GM23248 (cell line): ENCODE measurements around the gene ZNF81. TPM values are rescaled to one million over a fixed set of nuclear protein-coding genes. Genes with fewer than 3 reads are reported as not detected.
A peak's percentile ranks its signal among the peaks of the same experiment; 100 is the strongest.

Experiments used
- DNase-seq: peaks from one replicate; pipeline ENCODE4 v3.0.0-alpha.2; 2015
- H2AFZ ChIP-seq: fragments of 200-600 bp; sonication (generic); 2 replicates; pipeline ENCODE4 v1.6.1; 2016; ENCODE audit warnings: antibody characterized with exemption
- H3F3A ChIP-seq: fragments of 200-600 bp; sonication (generic); 2 replicates; pipeline ENCODE4 v1.6.1; 2016; ENCODE audit warnings: mild to moderate bottlenecking, antibody characterized with exemption, mixed run types; ENCODE audit not compliant: insufficient read depth
- H3K27ac ChIP-seq: fragments of 200-600 bp; sonication (generic); 2 replicates; pipeline ENCODE4 v1.5.1; 2016; ENCODE audit warnings: mild to moderate bottlenecking
- H3K27me3 ChIP-seq: fragments of 200-600 bp; sonication (generic); replicated peaks from 2 replicates; pipeline ENCODE4 v1.6.1; 2016; ENCODE audit warnings: mild to moderate bottlenecking; ENCODE audit not compliant: insufficient read depth
- H3K36me3 ChIP-seq: fragments of 200-600 bp; sonication (generic); 2 replicates; pipeline ENCODE4 v1.6.1; 2016; ENCODE audit warnings: low read depth, mild to moderate bottlenecking
- H3K4me1 ChIP-seq: fragments of 200-600 bp; sonication (generic); 2 replicates; pipeline ENCODE4 v1.6.1; 2016; ENCODE audit warnings: mild to moderate bottlenecking; ENCODE audit not compliant: insufficient read depth
- H3K4me2 ChIP-seq: fragments of 200-600 bp; sonication (generic); one replicate; pipeline ENCODE4 v1.6.1; 2016; ENCODE audit warnings: mild to moderate bottlenecking; ENCODE audit not compliant: unreplicated experiment
- H3K4me3 ChIP-seq: fragments of 200-600 bp; sonication (generic); 2 replicates; pipeline ENCODE4 v1.5.1; 2016; ENCODE audit warnings: mild to moderate bottlenecking
- H3K79me2 ChIP-seq: fragments of 200-600 bp; sonication (generic); 2 replicates; pipeline ENCODE4 v1.6.1; 2016; ENCODE audit warnings: mild to moderate bottlenecking; ENCODE audit not compliant: insufficient read depth
- H3K9ac ChIP-seq: fragments of 200-600 bp; sonication (generic); 2 replicates; pipeline ENCODE4 v1.6.1; 2016; ENCODE audit warnings: mild to moderate bottlenecking
- H3K9me2 ChIP-seq: fragments of 200-600 bp; sonication (generic); 2 replicates; pipeline ENCODE4 v1.6.1; 2016; ENCODE audit warnings: mixed run types, mild to moderate bottlenecking, moderate library complexity; ENCODE audit not compliant: insufficient read depth
- H3K9me3 ChIP-seq: fragments of 200-600 bp; sonication (generic); one replicate; pipeline ENCODE4 v1.6.1; 2017; ENCODE audit warnings: low read depth
- H4K20me1 ChIP-seq: fragments of 200-600 bp; sonication (generic); 2 replicates; pipeline ENCODE4 v1.6.0; 2016; ENCODE audit not compliant: insufficient read depth
- EZH2 ChIP-seq: fragments of 200-600 bp; sonication (generic); IDR thresholded peaks from 2 replicates; pipeline ENCODE4 v1.6.1; 2018; ENCODE audit warnings: antibody characterized with exemption, mild to moderate bottlenecking; ENCODE audit not compliant: insufficient read depth, poor library complexity, severe bottlenecking
- EZH2phosphoT487 ChIP-seq: fragments of 200-600 bp; sonication (generic); IDR thresholded peaks from 2 replicates; pipeline ENCODE4 v1.6.1; 2018; ENCODE audit warnings: antibody characterized with exemption, moderate library complexity, mild to moderate bottlenecking, low read depth; ENCODE audit not compliant: insufficient read depth
- WGBS, 2 experiments: methylation state at CpG; one replicate each; pipeline ENCODE4 v1.1.6; 2015 to 2017; ENCODE audit warnings: low lambda C conversion rate in 2 of 2, low coverage in 1 of 2; ENCODE audit errors: missing lambda C conversion rate in 2 of 2; 5-methylcytosine and 5-hydroxymethylcytosine counted together
- in situ Hi-C: fragments of 300-500 bp; cut with MboI; formaldehyde crosslinking; loops from 2 replicates; pipeline ENCODE4 v1.15.0; 2020
- polyA plus RNA-seq: library from polyadenylated mRNA; unstranded; fragments of >200 nt; fragmentation: Nextera tagmentation; extraction: Ambion mirVana; gene quantifications from 2 replicates; pipeline ENCODE4 v1.2.1, GENCODE V29; 2016
- total RNA-seq: library from RNA; depleted of rRNA; stranded (reverse); fragments of >200 nt; shearing (Covaris generic); gene quantifications from 2 replicates; pipeline ENCODE4 v1.2.3, GENCODE V29; 2014; rRNA removed

ZNF81 gene
- total RNA-seq = 2.1 and 3.5 TPM in 2 replicates
- polyA plus RNA-seq = 2.5 and 5.4 TPM in 2 replicates

DNA sequence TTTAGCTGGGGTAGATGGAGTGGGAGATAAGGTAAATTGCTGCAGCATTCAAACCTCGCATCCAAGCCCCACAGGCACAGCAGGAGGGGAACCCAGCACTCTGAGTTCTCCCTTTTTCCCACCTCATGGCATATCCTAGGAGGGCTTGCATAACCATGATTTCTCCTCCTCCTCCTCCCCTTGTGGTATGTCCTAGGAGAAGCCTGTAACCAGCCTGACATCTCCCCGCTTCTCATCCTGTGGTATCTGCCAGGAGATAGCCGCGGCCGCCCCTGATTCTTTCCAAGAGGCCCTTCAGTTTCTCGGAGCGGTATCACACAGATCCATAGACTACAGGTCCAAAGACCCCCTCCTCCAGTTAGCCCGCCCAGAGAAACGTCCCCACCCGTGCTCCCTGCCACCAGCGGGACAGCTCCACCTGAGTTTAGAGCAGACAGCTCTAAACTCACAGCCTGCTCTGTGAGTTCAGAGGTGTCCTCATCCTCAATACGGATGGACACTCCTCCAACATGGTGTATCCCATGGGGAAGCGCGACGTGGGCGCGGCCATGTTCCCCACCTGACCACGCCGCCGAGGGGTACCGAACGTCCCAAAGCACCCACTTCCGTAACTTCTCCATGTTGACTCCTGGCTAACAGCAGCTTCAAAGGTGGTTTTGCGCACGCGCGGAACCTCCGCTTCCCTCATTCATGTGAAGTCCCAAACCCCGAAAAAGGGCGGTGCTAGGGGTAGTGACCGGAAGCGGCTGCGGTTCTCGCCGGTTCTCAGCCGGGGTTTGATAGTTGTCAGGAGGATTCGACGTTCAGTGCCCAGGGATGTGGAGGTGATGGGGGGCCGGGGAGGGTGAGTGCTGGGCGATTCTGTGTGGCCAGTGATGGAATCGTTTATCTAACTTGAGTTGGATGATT, at the start of gene ZNF81:
Gene ZNF81 (plus strand): TSS at position 739 of the 909 bp plus-strand sequence. CDS start 9,366 bp downstream, outside the sequence.
- Histone ChIP-seq H2AFZ (peak within 1 kb of the TSS; percentile 94), H3K4me3 (peak within 1 kb of the TSS; percentile 90), H3K9me2 (no peaks in the 10 kb centered on the region), H3K4me1 (0 out of 2 replicates have a peak, but pooled peaks cover 9% of the 10 kb centered on the region), H4K20me1 (no peaks in the 10 kb centered on the region), H3F3A (no peaks in the 10 kb centered on the region), H3K27ac (peak within 1 kb of the TSS; percentile 76), H3K4me2 (peak within 1 kb of the TSS; percentile 80), H3K9me3 (no peaks in the 10 kb centered on the region), H3K9ac (peak within 1 kb of the TSS; percentile 93), H3K27me3 (no peaks in the 10 kb centered on the region), H3K36me3 (no peaks in the 10 kb centered on the region), H3K79me2 (peaks cover 33% of the 10 kb centered on the region)
- TF ChIP-seq EZH2phosphoT487 (no peak), EZH2 (no peak)
- 0 to 3% methylated on average over 25 to 41 of the region's 41 CpGs for WGBS, 2 experiments
- in situ Hi-C loops = no loop called here
- peak; percentile 93 for DNase-seq

DNA sequence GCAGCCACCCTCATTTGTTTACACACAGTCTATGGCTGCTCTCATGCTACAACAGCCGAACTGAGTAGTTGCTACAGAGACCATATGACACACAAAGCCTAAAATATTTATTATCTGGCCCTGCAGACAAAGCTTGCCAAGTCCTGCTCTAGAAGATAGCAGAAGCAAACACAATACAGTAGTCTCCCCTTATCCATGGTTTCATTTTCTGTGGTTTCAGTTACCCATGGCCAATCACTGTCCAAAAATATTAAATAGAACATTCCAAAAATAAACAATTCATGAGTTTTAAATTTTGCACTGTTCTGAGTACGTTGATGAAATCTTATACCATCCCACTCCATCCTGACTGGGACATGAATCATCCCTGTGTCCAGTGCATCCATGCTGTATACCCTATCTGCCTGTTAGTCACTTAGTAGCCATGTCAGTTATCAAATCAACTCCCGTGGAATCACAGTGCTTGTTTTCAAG, 40.2 kb upstream of the ZNF81 start:
- 0 to 8% methylated on average over 3 of the region's 3 CpGs for WGBS, 2 experiments
- Histone ChIP-seq H2AFZ (peak overlapping the region; percentile 60), H3K36me3 (no peaks in the 10 kb centered on the region), H3K27me3 (no peaks in the 10 kb centered on the region), H3K79me2 (no peaks in the 10 kb centered on the region), H3K9me2 (no peaks in the 10 kb centered on the region), H3K4me3 (peak overlapping the region; percentile 47), H3K9me3 (no peaks in the 10 kb centered on the region), H3F3A (peaks cover 9% of the 10 kb centered on the region; the same call in 1 of the 2 replicates), H4K20me1 (no peaks in the 10 kb centered on the region), H3K4me1 (peaks cover 11% of the 10 kb centered on the region), H3K9ac (peak overlapping the region; percentile 33), H3K4me2 (peak overlapping the region; percentile 49), H3K27ac (peak overlapping the region; percentile 81)
- TF ChIP-seq EZH2phosphoT487 (no peak), EZH2 (no peak)
- in situ Hi-C loops = no loop called here
- DNase-seq = peak; percentile 72

DNA sequence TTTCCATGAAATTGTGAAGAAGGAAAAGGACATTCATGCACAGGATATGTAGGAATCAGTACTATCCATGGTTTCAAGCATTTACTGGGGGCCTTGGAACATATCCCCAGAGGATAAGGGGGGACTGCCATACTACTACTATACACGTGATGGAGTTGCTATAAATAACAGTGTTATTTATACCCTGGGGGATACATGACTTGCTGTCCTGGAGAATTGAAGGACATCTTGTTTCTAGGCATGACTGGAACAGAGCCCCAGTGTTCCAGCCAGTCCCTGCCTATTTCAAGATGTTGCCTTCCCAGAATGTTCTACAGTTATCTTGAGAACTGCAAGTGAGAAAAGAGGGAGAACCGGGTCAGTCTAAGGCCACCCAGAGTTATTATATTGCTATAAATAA, 39.6 kb upstream of the ZNF81 start:
- no peaks in the 10 kb centered on the region for H3K27me3 ChIP-seq
- 50 to 63% methylated on average over 2 of the region's 2 CpGs for WGBS, 2 experiments
- no peaks in the 10 kb centered on the region for H3K79me2 ChIP-seq
- H2AFZ ChIP-seq = peak overlapping the region; percentile 60
- peaks cover 11% of the 10 kb centered on the region for H3K4me1 ChIP-seq
- in situ Hi-C loops = no loop called here
- no peak for DNase-seq
- H3K9me3 ChIP-seq = no peaks in the 10 kb centered on the region
- H3K9ac ChIP-seq = 0 out of 2 replicates have a peak overlapping the region, but pooled peaks have one; percentile 33
- TF ChIP-seq EZH2phosphoT487 (no peak), EZH2 (no peak)
- H3K4me3 ChIP-seq = peak overlapping the region; percentile 47
- no peaks in the 10 kb centered on the region for H4K20me1 ChIP-seq
- H3K9me2 ChIP-seq = no peaks in the 10 kb centered on the region
- peak overlapping the region; percentile 81 for H3K27ac ChIP-seq
- peak overlapping the region; percentile 49 for H3K4me2 ChIP-seq
- H3F3A ChIP-seq = peaks cover 9% of the 10 kb centered on the region; the same call in 1 of the 2 replicates
- no peaks in the 10 kb centered on the region for H3K36me3 ChIP-seq

DNA sequence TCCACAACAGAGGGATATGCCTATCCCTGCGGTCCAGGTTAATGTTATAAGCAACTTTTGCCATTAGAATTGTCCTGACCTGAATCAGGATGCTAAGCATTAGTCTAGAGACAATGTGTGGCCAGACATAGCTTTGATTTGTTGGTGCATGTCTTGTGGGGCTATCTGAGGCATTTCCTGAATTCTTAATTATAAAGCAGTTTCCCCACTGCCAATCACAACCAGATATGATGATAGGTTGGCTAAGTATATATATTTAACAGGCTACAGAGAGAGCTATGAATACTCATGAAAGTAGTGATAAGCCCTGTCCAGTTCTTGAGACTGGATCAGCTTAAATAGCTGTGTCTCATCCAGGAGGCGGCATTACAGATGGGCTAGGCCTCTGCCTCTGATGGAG, 37.8 kb upstream of the ZNF81 start:
- peaks cover 9% of the 10 kb centered on the region; the same call in 1 of the 2 replicates for H3F3A ChIP-seq
- no peaks in the 10 kb centered on the region for H3K79me2 ChIP-seq
- no peak overlapping the region for H3K4me2 ChIP-seq
- H4K20me1 ChIP-seq = no peaks in the 10 kb centered on the region
- 85 to 86% methylated on average over 2 of the region's 2 CpGs for WGBS, 2 experiments
- H2AFZ ChIP-seq = no peak overlapping the region
- H3K4me3 ChIP-seq = no peak overlapping the region
- H3K9ac ChIP-seq = no peak overlapping the region
- TF ChIP-seq EZH2phosphoT487 (no peak), EZH2 (no peak)
- in situ Hi-C loops = no loop called here
- H3K27me3 ChIP-seq = no peaks in the 10 kb centered on the region
- no peaks in the 10 kb centered on the region for H3K9me3 ChIP-seq
- no peaks in the 10 kb centered on the region for H3K9me2 ChIP-seq
- H3K4me1 ChIP-seq = peaks cover 11% of the 10 kb centered on the region
- H3K27ac ChIP-seq = no peak overlapping the region
- DNase-seq = no peak
- no peaks in the 10 kb centered on the region for H3K36me3 ChIP-seq
